ENCODE measurements around the gene OASL. TPM values are rescaled to one million over a fixed set of nuclear protein-coding genes. Genes with fewer than 3 reads are reported as not detected.

OASL gene
- total RNA-seq, 1 donor from 2014 or later, result not detected

- H3K4me2 ChIP-seq, result no peak overlapping the region
- H4K20me1 ChIP-seq (ENCODE audit: low read depth), result no peaks in the 10 kb centered on the region
- no peak overlapping the region for H3K9ac ChIP-seq
- no peak for DNase-seq (ENCODE audit: low spot score)
- H3K4me1 Mint-ChIP-seq, result no peaks in the 10 kb centered on the region
- H3K4me3 Mint-ChIP-seq, result no peak overlapping the region
- no peaks in the 10 kb centered on the region for H3K79me2 ChIP-seq (ENCODE audit: low read depth)
- H3K27ac ChIP-seq, result no peak overlapping the region
- no peaks in the 10 kb centered on the region for H3K9me3 Mint-ChIP-seq
- no peaks in the 10 kb centered on the region for H3K36me3 Mint-ChIP-seq
- H3K27ac Mint-ChIP-seq, result no peak overlapping the region
- H3F3A ChIP-seq (ENCODE audit: low read depth), result peaks cover 3% of the 10 kb centered on the region
- TF ChIP-seq EZH2phosphoT487 (IDR thresholded peaks at IDR 0.05), result no peak
- no peak for TF ChIP-seq EZH2 (IDR thresholded peaks at IDR 0.05)
- no peak for TF ChIP-seq CTCF (IDR thresholded peaks at IDR 0.05)
- no peak overlapping the region for H2AFZ ChIP-seq (replicated peaks)
- H3K4me3 ChIP-seq, result no peak overlapping the region
- H3K27me3 Mint-ChIP-seq (ENCODE audit: insufficient read depth, low read depth), result peaks cover 6% of the 10 kb centered on the region
- no peaks in the 10 kb centered on the region for H3K4me1 ChIP-seq
- no peaks in the 10 kb centered on the region for H3K27me3 ChIP-seq
- no peaks in the 10 kb centered on the region for H3K36me3 ChIP-seq
- H3K9me3 ChIP-seq (ENCODE audit: low read depth), result no peaks in the 10 kb centered on the region
Observed at GRCh38 chr12:121023799-121024198, 15.2 kb downstream of the OASL start.

GRCh38 chr12:121022713-121023112 lies 16.3 kb downstream of the OASL start:
- Mint-ChIP-seq H3K4me1 (no peaks in the 10 kb centered on the region), H3K36me3 (no peaks in the 10 kb centered on the region), H3K27ac (peak overlapping the region; percentile 11), H3K27me3 (ENCODE audit: insufficient read depth, low read depth) (peaks cover 11% of the 10 kb centered on the region), H3K9me3 (no peaks in the 10 kb centered on the region), H3K4me3 (no peak overlapping the region)
- Histone ChIP-seq H3F3A (ENCODE audit: low read depth) (no peaks in the 10 kb centered on the region), H3K79me2 (ENCODE audit: low read depth) (no peaks in the 10 kb centered on the region), H3K27me3 (no peaks in the 10 kb centered on the region), H3K27ac (no peak overlapping the region), H3K9me3 (ENCODE audit: low read depth) (no peaks in the 10 kb centered on the region), H4K20me1 (ENCODE audit: low read depth) (no peaks in the 10 kb centered on the region), H3K9ac (no peak overlapping the region), H3K4me2 (no peak overlapping the region), H3K4me3 (no peak overlapping the region), H3K36me3 (no peaks in the 10 kb centered on the region), H3K4me1 (no peaks in the 10 kb centered on the region), H2AFZ (replicated peaks) (no peak overlapping the region)
- no peak for TF ChIP-seq EZH2 (IDR thresholded peaks at IDR 0.05)
- TF ChIP-seq CTCF (IDR thresholded peaks at IDR 0.05), result no peak
- TF ChIP-seq EZH2phosphoT487 (IDR thresholded peaks at IDR 0.05), result no peak
- DNase-seq (ENCODE audit: low spot score), result no peak

GRCh38 chr12:121021754-121022153 lies 17.3 kb downstream of the OASL start:
- no peaks in the 10 kb centered on the region for H3K36me3 Mint-ChIP-seq
- no peaks in the 10 kb centered on the region for H3K9me3 Mint-ChIP-seq
- Histone ChIP-seq H3K36me3 (no peaks in the 10 kb centered on the region), H3K27me3 (no peaks in the 10 kb centered on the region), H3K9ac (no peak overlapping the region), H3K9me3 (ENCODE audit: low read depth) (no peaks in the 10 kb centered on the region), H3F3A (ENCODE audit: low read depth) (no peaks in the 10 kb centered on the region), H3K27ac (no peak overlapping the region), H3K4me1 (no peaks in the 10 kb centered on the region), H4K20me1 (ENCODE audit: low read depth) (no peaks in the 10 kb centered on the region), H3K79me2 (ENCODE audit: low read depth) (no peaks in the 10 kb centered on the region), H3K4me2 (no peak overlapping the region), H3K4me3 (no peak overlapping the region), H2AFZ (replicated peaks) (no peak overlapping the region)
- no peak for DNase-seq (ENCODE audit: low spot score)
- no peak overlapping the region for H3K4me3 Mint-ChIP-seq
- peaks cover 11% of the 10 kb centered on the region for H3K27me3 Mint-ChIP-seq (ENCODE audit: insufficient read depth, low read depth)
- no peak overlapping the region for H3K27ac Mint-ChIP-seq
- TF ChIP-seq EZH2phosphoT487 (IDR thresholded peaks at IDR 0.05) (no peak), EZH2 (IDR thresholded peaks at IDR 0.05) (no peak), CTCF (IDR thresholded peaks at IDR 0.05) (no peak)
- H3K4me1 Mint-ChIP-seq, result no peaks in the 10 kb centered on the region
